Measurements from ENCODE around the gene EEPD1. TPM values are rescaled to one million over a fixed set of nuclear protein-coding genes. Genes with fewer than 3 reads are reported as not detected.

EEPD1 gene
- total RNA-seq, 1 experiment from 2014 or later, result 48.0 TPM

- intact Hi-C loops (cut with micrococcal nuclease; ENCODE audit: unreplicated experiment) (no loop called here), in situ Hi-C loops (cut with HindIII; ENCODE audit: low pct_unique_long_range_greater_than_20kb, low sequenced_read_pairs) (no loop called here)
- DNase-seq (ENCODE audit: low read depth, low spot score) (no peak), ATAC-seq (peak; percentile 53; the same call in 1 of the 2 replicates)
- no peaks in the 10 kb centered on the region for H3K27me3 ChIP-seq (ENCODE audit: control insufficient read depth, insufficient read depth, low read length)
- no peaks in the 10 kb centered on the region for H3K9me3 ChIP-seq (ENCODE audit: control insufficient read depth, insufficient read depth, low read depth, low read length)
- BruUV-seq (replicated peaks), result no TSS peak
- H3K36me3 ChIP-seq (ENCODE audit: control insufficient read depth, insufficient read depth, low read length), result no peaks in the 10 kb centered on the region
- TF ChIP-seq, protein P1, sequence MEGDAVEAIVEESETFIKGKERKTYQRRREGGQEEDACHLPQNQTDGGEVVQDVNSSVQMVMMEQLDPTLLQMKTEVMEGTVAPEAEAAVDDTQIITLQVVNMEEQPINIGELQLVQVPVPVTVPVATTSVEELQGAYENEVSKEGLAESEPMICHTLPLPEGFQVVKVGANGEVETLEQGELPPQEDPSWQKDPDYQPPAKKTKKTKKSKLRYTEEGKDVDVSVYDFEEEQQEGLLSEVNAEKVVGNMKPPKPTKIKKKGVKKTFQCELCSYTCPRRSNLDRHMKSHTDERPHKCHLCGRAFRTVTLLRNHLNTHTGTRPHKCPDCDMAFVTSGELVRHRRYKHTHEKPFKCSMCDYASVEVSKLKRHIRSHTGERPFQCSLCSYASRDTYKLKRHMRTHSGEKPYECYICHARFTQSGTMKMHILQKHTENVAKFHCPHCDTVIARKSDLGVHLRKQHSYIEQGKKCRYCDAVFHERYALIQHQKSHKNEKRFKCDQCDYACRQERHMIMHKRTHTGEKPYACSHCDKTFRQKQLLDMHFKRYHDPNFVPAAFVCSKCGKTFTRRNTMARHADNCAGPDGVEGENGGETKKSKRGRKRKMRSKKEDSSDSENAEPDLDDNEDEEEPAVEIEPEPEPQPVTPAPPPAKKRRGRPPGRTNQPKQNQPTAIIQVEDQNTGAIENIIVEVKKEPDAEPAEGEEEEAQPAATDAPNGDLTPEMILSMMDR (IDR thresholded peaks at IDR 0.05), result no peak
- TF ChIP-seq SIN3A (IDR thresholded peaks at IDR 0.05; ENCODE audit: borderline replicate concordance, insufficient read depth, low read depth, low read length) (no peak), POLR2AphosphoS5 (IDR thresholded peaks at IDR 0.05; ENCODE audit: low read depth, low read length) (no peak), TCF7L2 (IDR thresholded peaks at IDR 0.05; ENCODE audit: low read depth, low read length) (no peak)
- TF ChIP-seq, protein P2, sequence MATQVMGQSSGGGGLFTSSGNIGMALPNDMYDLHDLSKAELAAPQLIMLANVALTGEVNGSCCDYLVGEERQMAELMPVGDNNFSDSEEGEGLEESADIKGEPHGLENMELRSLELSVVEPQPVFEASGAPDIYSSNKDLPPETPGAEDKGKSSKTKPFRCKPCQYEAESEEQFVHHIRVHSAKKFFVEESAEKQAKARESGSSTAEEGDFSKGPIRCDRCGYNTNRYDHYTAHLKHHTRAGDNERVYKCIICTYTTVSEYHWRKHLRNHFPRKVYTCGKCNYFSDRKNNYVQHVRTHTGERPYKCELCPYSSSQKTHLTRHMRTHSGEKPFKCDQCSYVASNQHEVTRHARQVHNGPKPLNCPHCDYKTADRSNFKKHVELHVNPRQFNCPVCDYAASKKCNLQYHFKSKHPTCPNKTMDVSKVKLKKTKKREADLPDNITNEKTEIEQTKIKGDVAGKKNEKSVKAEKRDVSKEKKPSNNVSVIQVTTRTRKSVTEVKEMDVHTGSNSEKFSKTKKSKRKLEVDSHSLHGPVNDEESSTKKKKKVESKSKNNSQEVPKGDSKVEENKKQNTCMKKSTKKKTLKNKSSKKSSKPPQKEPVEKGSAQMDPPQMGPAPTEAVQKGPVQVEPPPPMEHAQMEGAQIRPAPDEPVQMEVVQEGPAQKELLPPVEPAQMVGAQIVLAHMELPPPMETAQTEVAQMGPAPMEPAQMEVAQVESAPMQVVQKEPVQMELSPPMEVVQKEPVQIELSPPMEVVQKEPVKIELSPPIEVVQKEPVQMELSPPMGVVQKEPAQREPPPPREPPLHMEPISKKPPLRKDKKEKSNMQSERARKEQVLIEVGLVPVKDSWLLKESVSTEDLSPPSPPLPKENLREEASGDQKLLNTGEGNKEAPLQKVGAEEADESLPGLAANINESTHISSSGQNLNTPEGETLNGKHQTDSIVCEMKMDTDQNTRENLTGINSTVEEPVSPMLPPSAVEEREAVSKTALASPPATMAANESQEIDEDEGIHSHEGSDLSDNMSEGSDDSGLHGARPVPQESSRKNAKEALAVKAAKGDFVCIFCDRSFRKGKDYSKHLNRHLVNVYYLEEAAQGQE (IDR thresholded peaks at IDR 0.05; ENCODE audit: insufficient read depth in 1 of 2, low read depth in 2 of 2, low read length in 1 of 2), result no peak
- H3K27ac ChIP-seq (ENCODE audit: low read length), result no peak overlapping the region
- H3K4me1 ChIP-seq (ENCODE audit: control insufficient read depth, insufficient read depth, low read length), result peaks cover 15% of the 10 kb centered on the region
- POLR2A ChIA-PET, result no interaction called here
- CTCF ChIA-PET, result no interaction called here
- H3K4me3 ChIP-seq (ENCODE audit: low read depth in 2 of 2, low read length in 2 of 2), result no peak overlapping the region
Observed at GRCh38 chr7:36216063-36216684, 63.1 kb downstream of the EEPD1 start.

DNA sequence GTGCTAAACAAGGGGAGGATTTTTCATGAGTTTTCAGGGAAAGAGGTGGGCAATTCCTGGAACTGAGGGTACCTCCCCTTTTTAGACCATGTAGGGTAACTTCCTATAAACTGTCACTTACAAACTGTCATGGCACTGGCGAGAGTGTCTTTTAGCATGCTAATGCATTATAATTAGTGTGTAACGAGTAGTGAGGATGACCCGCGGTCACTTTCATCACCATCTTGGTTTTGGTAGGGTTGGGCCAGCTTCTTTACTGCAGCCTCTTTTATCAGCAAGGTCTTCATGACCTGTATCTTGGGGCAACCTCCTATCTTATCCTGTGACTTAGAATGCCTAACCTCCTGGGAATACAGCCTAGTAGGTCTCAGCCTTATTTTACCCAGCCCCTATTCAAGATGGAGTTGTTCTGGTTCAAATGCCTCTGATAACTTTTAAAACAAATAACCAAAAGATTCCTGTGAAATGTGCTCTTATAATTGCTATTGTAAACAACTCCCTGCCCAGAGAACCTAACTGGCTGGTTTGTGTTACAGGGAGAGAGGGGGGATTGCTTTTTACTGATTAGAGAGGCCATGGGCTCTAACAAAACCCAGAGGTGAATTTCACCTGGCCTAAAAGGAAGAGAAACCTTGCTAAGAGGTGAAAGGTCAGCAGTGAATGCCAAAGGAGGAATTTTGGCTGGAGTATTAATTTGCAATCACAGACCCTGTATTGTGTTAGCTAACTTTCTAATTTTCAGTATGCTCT, 64.3 kb downstream of the EEPD1 start:
- no TSS peak for BruUV-seq (replicated peaks)
- in situ Hi-C loops (cut with HindIII; ENCODE audit: low pct_unique_long_range_greater_than_20kb, low sequenced_read_pairs), result no loop called here
- no peaks in the 10 kb centered on the region for H3K36me3 ChIP-seq (ENCODE audit: control insufficient read depth, insufficient read depth, low read length)
- DNase-seq (ENCODE audit: low read depth, low spot score) (no peak), ATAC-seq (no peak)
- no peaks in the 10 kb centered on the region for H3K27me3 ChIP-seq (ENCODE audit: control insufficient read depth, insufficient read depth, low read length)
- TF ChIP-seq, protein P2 (IDR thresholded peaks at IDR 0.05; ENCODE audit: insufficient read depth in 1 of 2, low read depth in 2 of 2, low read length in 1 of 2), result no peak
- TF ChIP-seq, protein P1 (IDR thresholded peaks at IDR 0.05), result no peak
- no peak for TF ChIP-seq SIN3A (IDR thresholded peaks at IDR 0.05; ENCODE audit: borderline replicate concordance, insufficient read depth, low read depth, low read length)
- peaks cover 15% of the 10 kb centered on the region for H3K4me1 ChIP-seq (ENCODE audit: control insufficient read depth, insufficient read depth, low read length)
- POLR2A ChIA-PET, result no interaction called here
- H3K27ac ChIP-seq (ENCODE audit: low read length), result peak overlapping the region; percentile 26; the same call in 1 of the 2 replicates
- intact Hi-C loops (cut with micrococcal nuclease; ENCODE audit: unreplicated experiment), result no loop called here
- no peak overlapping the region for H3K4me3 ChIP-seq (ENCODE audit: low read depth in 2 of 2, low read length in 2 of 2)
- no peaks in the 10 kb centered on the region for H3K9me3 ChIP-seq (ENCODE audit: control insufficient read depth, insufficient read depth, low read depth, low read length)
- CTCF ChIA-PET, result no interaction called here

Measured in Panc1 (cell line).